ENCODE results near the gene TRAPPC8. TPM values are rescaled to one million over a fixed set of nuclear protein-coding genes. Genes with fewer than 3 reads are reported as not detected.

TRAPPC8 gene
- total RNA-seq, 1 donor from 2014 or later, result 51.5 TPM

DNA sequence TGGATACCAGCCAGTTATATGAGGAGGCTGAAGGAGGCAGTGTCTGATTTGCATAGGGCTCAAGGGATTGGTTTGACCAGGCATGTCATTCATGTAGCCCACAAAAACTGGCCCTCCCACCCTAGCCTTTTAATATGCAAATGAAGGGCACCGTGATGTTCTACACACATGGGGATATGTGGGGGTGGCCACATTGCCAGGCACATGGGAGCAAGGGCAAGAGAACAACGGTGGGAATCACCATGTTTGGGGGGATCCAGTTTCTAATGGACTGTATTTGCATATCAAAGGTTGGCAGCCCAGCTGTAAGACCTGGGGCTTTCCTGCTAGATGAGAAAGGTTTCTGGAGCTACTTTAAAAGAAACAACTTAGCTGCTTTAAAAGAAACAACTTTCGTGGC is 117.2 kb downstream of the TRAPPC8 start:
- Mint-ChIP-seq H3K4me3 (no peak overlapping the region), H3K4me1 (peaks cover 4% of the 10 kb centered on the region), H3K27me3 (ENCODE audit: insufficient read depth, low read depth) (no peaks in the 10 kb centered on the region), H3K9me3 (peaks cover 9% of the 10 kb centered on the region), H3K36me3 (peaks cover 24% of the 10 kb centered on the region), H3K27ac (no peak overlapping the region)
- peak; percentile 4 for DNase-seq (ENCODE audit: low spot score)
- H3K79me2 ChIP-seq (ENCODE audit: low read depth), result no peaks in the 10 kb centered on the region
- H3K27me3 ChIP-seq, result no peaks in the 10 kb centered on the region
- TF ChIP-seq EZH2 (IDR thresholded peaks at IDR 0.05), result no peak
- no peak for TF ChIP-seq EZH2phosphoT487 (IDR thresholded peaks at IDR 0.05)
- TF ChIP-seq, protein P1, sequence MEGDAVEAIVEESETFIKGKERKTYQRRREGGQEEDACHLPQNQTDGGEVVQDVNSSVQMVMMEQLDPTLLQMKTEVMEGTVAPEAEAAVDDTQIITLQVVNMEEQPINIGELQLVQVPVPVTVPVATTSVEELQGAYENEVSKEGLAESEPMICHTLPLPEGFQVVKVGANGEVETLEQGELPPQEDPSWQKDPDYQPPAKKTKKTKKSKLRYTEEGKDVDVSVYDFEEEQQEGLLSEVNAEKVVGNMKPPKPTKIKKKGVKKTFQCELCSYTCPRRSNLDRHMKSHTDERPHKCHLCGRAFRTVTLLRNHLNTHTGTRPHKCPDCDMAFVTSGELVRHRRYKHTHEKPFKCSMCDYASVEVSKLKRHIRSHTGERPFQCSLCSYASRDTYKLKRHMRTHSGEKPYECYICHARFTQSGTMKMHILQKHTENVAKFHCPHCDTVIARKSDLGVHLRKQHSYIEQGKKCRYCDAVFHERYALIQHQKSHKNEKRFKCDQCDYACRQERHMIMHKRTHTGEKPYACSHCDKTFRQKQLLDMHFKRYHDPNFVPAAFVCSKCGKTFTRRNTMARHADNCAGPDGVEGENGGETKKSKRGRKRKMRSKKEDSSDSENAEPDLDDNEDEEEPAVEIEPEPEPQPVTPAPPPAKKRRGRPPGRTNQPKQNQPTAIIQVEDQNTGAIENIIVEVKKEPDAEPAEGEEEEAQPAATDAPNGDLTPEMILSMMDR (IDR thresholded peaks at IDR 0.05), result no peak
- no peaks in the 10 kb centered on the region for H3K9me3 ChIP-seq (ENCODE audit: low read depth)
- H3K9ac ChIP-seq, result no peak overlapping the region
- no peak overlapping the region for H2AFZ ChIP-seq (replicated peaks)
- no peak overlapping the region for H3K4me2 ChIP-seq
- H4K20me1 ChIP-seq (ENCODE audit: low read depth), result no peaks in the 10 kb centered on the region
- H3K4me1 ChIP-seq, result peaks cover 7% of the 10 kb centered on the region
- no peak overlapping the region for H3K27ac ChIP-seq
- no peak overlapping the region for H3K4me3 ChIP-seq
- peaks cover 11% of the 10 kb centered on the region for H3F3A ChIP-seq (ENCODE audit: low read depth)
- no peaks in the 10 kb centered on the region for H3K36me3 ChIP-seq

DNA sequence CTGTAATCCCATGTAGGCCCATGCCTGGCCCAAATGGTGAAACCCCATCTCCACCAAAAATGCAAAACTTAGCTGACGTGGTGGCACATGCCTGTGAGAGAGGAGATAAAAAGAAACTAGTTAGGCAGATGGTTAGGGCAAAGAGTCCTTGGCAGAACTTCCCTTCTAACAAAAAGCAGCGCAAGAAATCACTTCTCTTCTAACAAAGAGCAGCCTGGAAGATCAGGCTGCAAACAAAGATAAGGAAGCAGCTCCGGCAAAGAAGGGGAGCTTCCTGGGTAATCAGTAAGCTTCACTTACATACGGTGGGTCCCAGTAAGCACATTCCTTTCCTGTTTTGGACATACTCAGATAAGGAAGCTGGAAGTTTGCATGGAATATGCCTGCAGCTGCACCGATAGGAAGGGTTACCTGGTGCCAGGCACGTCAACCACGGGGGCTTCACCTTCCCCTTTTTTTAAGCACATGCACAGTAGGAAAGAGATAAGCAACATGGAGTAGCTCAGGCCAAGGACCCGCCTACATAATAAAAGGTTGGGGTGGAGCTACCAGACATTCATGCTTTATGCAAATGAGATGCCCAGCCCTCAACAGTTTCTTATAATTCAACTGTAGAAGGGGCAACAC is 121.3 kb downstream of the TRAPPC8 start:
- Mint-ChIP-seq H3K4me1 (peaks cover 7% of the 10 kb centered on the region), H3K4me3 (no peak overlapping the region), H3K9me3 (no peaks in the 10 kb centered on the region), H3K27ac (no peak overlapping the region), H3K36me3 (peaks cover 3% of the 10 kb centered on the region), H3K27me3 (ENCODE audit: insufficient read depth, low read depth) (peaks cover 2% of the 10 kb centered on the region)
- H3K27me3 ChIP-seq, result no peaks in the 10 kb centered on the region
- H3K4me2 ChIP-seq, result no peak overlapping the region
- H2AFZ ChIP-seq (replicated peaks), result peak overlapping the region; percentile 67
- no peaks in the 10 kb centered on the region for H3K36me3 ChIP-seq
- peaks cover 11% of the 10 kb centered on the region for H3F3A ChIP-seq (ENCODE audit: low read depth)
- no peak for TF ChIP-seq EZH2phosphoT487 (IDR thresholded peaks at IDR 0.05)
- TF ChIP-seq, protein P1 (IDR thresholded peaks at IDR 0.05), result no peak
- TF ChIP-seq EZH2 (IDR thresholded peaks at IDR 0.05), result no peak
- H3K79me2 ChIP-seq (ENCODE audit: low read depth), result no peaks in the 10 kb centered on the region
- H3K27ac ChIP-seq, result no peak overlapping the region
- H4K20me1 ChIP-seq (ENCODE audit: low read depth), result no peaks in the 10 kb centered on the region
- H3K9me3 ChIP-seq (ENCODE audit: low read depth), result no peaks in the 10 kb centered on the region
- no peak for DNase-seq (ENCODE audit: low spot score)
- H3K4me1 ChIP-seq, result peaks cover 7% of the 10 kb centered on the region
- no peak overlapping the region for H3K4me3 ChIP-seq
- no peak overlapping the region for H3K9ac ChIP-seq

DNA sequence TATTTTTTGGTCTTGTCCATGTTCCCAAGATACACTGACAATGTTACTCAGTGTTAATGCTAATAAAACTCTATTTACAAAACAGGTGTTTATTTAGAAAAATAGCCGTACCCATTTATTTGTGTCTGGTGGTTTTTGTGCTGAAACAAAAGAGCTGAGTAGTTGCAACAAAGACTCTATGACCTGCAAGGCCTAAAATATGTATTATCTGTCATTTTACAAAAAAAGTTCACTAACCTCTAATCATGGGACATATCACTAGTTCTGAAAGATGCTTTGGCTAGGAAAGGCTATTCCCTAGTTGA is 123.1 kb downstream of the TRAPPC8 start:
- DNase-seq (ENCODE audit: low spot score), result no peak
- Mint-ChIP-seq H3K4me1 (peaks cover 3% of the 10 kb centered on the region), H3K27me3 (ENCODE audit: insufficient read depth, low read depth) (peaks cover 2% of the 10 kb centered on the region), H3K27ac (no peak overlapping the region), H3K4me3 (no peak overlapping the region), H3K36me3 (no peaks in the 10 kb centered on the region), H3K9me3 (no peaks in the 10 kb centered on the region)
- no peak for TF ChIP-seq EZH2 (IDR thresholded peaks at IDR 0.05)
- TF ChIP-seq, protein P1 (IDR thresholded peaks at IDR 0.05), result peak; percentile 7
- TF ChIP-seq EZH2phosphoT487 (IDR thresholded peaks at IDR 0.05), result no peak
- Histone ChIP-seq H2AFZ (replicated peaks) (no peak overlapping the region), H3K79me2 (ENCODE audit: low read depth) (no peaks in the 10 kb centered on the region), H3F3A (ENCODE audit: low read depth) (no peaks in the 10 kb centered on the region), H3K27me3 (no peaks in the 10 kb centered on the region), H3K4me1 (no peaks in the 10 kb centered on the region), H3K27ac (no peak overlapping the region), H3K4me3 (no peak overlapping the region), H3K4me2 (no peak overlapping the region), H4K20me1 (ENCODE audit: low read depth) (no peaks in the 10 kb centered on the region), H3K9me3 (ENCODE audit: low read depth) (no peaks in the 10 kb centered on the region), H3K36me3 (no peaks in the 10 kb centered on the region), H3K9ac (no peak overlapping the region)

All from neural progenitor cell (in vitro differentiated cells).